Uterus (tissue), 2 donors: ENCODE results near the gene RILPL2.

Experiments
- POLR2A ChIP-seq, 2 donors: fragments of 450-650 bp; IDR thresholded peaks; one replicate each; pipeline ENCODE4 v1.6.1; 2016; ENCODE audit warnings: antibody characterized with exemption in 2 of 2, mild to moderate bottlenecking in 1 of 2, moderate library complexity in 1 of 2
- TF ChIP-seq, protein P1 (sequence below), 4 experiments: fragments of 200-600 bp in 2 of 4; fragments of 450-650 bp in 2 of 4; sonication (generic) in 2 of 4; IDR thresholded peaks; one replicate each; pipeline ENCODE4 v1.5.1; 2016 to 2019; ENCODE audit warnings: antibody characterized with exemption in 4 of 4, mild to moderate bottlenecking in 2 of 4, moderate library complexity in 1 of 4

DNA sequence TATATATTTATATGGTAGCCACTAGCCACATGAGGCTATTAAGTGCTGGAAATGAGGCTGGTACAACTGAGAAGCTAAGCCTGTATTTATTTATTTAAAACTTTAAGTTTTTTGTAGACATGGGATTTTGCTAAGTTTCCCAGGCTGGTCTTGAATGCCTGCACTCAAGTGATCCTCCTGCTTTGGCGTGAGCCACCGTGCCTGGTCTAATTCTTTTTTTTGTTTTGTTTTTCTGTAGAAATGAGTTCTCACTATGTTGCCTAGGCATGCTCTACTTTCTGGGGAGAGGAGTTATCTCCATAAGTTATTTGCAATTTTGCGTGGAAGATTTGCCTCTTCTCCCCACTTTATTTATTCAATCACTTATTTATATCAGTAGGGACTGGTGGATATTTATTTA, 16.7 kb upstream of the RILPL2 start:
- TF ChIP-seq, protein P1, sequence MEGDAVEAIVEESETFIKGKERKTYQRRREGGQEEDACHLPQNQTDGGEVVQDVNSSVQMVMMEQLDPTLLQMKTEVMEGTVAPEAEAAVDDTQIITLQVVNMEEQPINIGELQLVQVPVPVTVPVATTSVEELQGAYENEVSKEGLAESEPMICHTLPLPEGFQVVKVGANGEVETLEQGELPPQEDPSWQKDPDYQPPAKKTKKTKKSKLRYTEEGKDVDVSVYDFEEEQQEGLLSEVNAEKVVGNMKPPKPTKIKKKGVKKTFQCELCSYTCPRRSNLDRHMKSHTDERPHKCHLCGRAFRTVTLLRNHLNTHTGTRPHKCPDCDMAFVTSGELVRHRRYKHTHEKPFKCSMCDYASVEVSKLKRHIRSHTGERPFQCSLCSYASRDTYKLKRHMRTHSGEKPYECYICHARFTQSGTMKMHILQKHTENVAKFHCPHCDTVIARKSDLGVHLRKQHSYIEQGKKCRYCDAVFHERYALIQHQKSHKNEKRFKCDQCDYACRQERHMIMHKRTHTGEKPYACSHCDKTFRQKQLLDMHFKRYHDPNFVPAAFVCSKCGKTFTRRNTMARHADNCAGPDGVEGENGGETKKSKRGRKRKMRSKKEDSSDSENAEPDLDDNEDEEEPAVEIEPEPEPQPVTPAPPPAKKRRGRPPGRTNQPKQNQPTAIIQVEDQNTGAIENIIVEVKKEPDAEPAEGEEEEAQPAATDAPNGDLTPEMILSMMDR (IDR thresholded peaks at IDR 0.05), result no peak
- no peak for TF ChIP-seq POLR2A (IDR thresholded peaks at IDR 0.05)
